Vein endothelial cell (primary cell): ENCODE measurements around the gene TSGA10. TPM values are rescaled to one million over a fixed set of nuclear protein-coding genes. Genes with fewer than 3 reads are reported as not detected.

Experiments
- small RNA-seq: library from RNA; depleted of rRNA; stranded (forward); fragments of <200 nt; gene quantifications from one replicate; pipeline ENCODE3, GENCODE V24; 2012
- total RNA-seq: library from RNA; depleted of rRNA; stranded (reverse); fragments of >200 nt; gene quantifications from 2 replicates; pipeline ENCODE4 v1.2.3, GENCODE V29; 2012

The TSGA10 gene, protein sequence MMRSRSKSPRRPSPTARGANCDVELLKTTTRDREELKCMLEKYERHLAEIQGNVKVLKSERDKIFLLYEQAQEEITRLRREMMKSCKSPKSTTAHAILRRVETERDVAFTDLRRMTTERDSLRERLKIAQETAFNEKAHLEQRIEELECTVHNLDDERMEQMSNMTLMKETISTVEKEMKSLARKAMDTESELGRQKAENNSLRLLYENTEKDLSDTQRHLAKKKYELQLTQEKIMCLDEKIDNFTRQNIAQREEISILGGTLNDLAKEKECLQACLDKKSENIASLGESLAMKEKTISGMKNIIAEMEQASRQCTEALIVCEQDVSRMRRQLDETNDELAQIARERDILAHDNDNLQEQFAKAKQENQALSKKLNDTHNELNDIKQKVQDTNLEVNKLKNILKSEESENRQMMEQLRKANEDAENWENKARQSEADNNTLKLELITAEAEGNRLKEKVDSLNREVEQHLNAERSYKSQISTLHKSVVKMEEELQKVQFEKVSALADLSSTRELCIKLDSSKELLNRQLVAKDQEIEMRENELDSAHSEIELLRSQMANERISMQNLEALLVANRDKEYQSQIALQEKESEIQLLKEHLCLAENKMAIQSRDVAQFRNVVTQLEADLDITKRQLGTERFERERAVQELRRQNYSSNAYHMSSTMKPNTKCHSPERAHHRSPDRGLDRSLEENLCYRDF
- 2.3 and 3.3 TPM in 2 replicates for total RNA-seq

DNA sequence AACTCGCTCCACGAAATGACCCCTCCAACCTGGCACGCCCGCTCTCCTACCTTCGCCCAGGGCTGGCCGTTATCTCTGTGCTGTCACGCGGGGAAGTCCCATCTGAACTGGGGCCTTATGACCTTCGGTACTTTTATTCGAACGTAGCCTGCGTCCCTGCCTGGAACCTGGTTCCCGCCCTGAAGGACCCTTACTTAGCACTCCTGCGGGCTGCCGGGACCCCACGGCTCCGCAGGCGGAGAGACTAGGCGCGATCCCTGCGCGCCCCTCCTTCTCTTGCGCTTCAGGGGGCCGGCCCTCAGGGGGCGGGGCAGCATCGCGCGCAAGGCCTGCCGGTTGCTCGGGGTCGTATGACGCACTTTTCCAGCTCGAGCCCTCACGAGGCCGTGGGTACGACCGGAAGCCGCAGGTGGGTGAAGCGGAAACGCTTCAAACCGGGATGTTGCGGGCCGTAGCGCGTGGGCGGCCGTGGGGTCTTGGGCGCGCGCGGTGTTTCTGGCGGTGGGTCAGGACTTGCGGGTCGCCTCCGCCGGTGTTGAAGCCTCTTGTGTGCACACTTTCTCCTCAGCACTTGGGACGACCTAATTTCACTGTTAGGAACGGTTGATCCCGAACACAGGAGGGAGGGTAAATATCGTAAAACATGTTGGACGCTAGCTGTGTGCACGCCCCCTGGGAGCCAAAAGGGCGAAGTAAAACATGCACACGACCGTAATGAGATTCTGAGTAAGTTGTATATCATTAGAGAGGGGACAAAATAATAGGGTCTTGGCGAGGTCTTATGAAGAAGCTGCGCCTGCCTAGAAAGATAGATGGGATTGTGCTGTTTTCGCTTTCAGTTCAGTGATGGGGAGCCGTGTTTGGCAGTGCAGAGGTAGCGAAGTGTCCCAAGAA, at the start of gene TSGA10, which contains the start of gene LIPT1:
TSGA10 (minus strand) TSS at position 300 of the 894 bp plus-strand sequence. CDS start 45,503 bp downstream, outside the sequence.
LIPT1 (plus strand) TSS at position 325 of the 894 bp plus-strand sequence. CDS start 6,991 bp downstream, outside the sequence.

DNA sequence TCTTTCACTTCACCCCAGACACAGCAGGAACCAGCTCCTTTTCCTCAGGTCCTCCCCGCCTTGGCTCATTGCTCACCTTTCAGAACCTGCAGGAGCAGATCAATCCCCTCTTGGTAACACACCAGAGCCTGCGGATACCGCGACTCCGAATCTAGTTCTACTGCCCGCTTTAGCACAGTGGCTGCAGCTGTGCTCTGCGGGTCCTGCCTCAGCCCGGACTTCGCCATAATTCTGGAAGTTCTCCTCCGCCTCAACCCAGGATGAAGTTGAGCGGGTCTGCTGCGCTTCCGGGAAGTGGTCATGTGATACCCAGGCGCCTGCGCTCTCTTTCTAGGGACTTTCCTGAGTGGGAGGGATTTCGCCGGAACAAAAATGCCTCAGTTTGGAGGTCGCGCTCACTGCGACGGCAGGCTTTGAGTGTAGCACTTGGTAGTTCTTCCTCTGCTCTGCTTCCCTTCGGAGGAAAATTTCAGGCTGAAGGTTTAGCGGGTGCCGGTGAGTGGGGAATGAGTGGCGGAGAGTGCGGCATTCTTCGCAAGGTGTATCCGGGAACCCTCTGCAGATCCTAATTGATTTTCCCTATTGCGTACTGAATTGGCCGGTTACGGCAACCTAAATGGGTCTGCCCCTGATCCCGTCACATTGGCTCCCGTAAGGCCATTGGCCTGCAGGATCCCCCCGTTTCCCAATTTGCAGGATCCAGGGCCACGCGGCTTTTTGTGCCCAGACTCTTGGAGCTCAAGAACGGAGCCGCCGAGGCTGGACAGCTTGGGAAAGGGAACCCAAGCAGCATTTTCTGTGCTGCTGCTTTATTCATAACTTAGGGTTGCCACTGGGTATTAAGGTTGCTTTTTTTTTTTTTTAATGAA, 26.2 kb upstream of the TSGA10 start, which contains the start of the genes MITD1 and MRPL30:
MITD1 (minus strand) TSS at position 304 of the 869 bp plus-strand sequence; CDS start at position 227, 77 bp downstream.
MRPL30 (plus strand) TSS at position 430 of the 869 bp plus-strand sequence. CDS start 5,020 bp downstream, outside the sequence.

GRCh38 chr2:99141110-99142108, 13.3 kb downstream of the TSGA10 start, which contains the start of gene C2orf15:
Gene C2orf15, plus strand, starts transcription at chr2:99141707. Its CDS starts 8,852 bp downstream, at chr2:99150559.

Small RNA genes within 50 kb of the gene (small RNA-seq; reads per million reads assigned to genes)
- gene AC092587.1 = not detected

Other genes with a start within 250 kb of the TSGA10 start
- 11.1 and 12.4 TPM in 2 replicates for gene CRACDL, start 218.7 kb downstream of the TSGA10 start, total RNA-seq
- 0.33 TPM in 1 of 2 replicates, not detected in the other for gene C2orf15, start 13.2 kb downstream of the TSGA10 start, total RNA-seq
- 4.4 and 5.9 TPM in 2 replicates for gene LIPT1, start within 50 bp of the TSGA10 start, total RNA-seq
- 18.6 and 21.9 TPM in 2 replicates for gene MITD1, start 26.1 kb upstream of the TSGA10 start, total RNA-seq
- 42.4 and 59.8 TPM in 2 replicates for gene MRPL30, start 26.2 kb upstream of the TSGA10 start, total RNA-seq
- not detected in 2 replicates for gene LYG2, start 100.7 kb upstream of the TSGA10 start, total RNA-seq
- 0.98 TPM in 1 of 2 replicates, not detected in the other for gene LYG1, start 146.3 kb upstream of the TSGA10 start, total RNA-seq
- 105 and 119 TPM in 2 replicates for gene TXNDC9, start 181.4 kb upstream of the TSGA10 start, total RNA-seq
- gene EIF5B, start 182.4 kb upstream of the TSGA10 start, total RNA-seq = 22.9 and 27.6 TPM in 2 replicates